Measurements from ENCODE around the gene FAM180A.

The FAM180A gene

GRCh38 chr7:135734343-135734689 lies 14.3 kb downstream of the FAM180A start:
- TF ChIP-seq CTCF (IDR thresholded peaks at IDR 0.05; ENCODE audit: low read length, missing control alignments): no peak
- no peak for DNase-seq (ENCODE audit: low read depth)
- H3K4me3 ChIP-seq (replicated peaks; ENCODE audit: low read depth, low read length): no peak overlapping the region

GRCh38 chr7:135733603-135734342 lies 14.8 kb downstream of the FAM180A start:
- DNase-seq (ENCODE audit: low read depth): no peak
- no peak overlapping the region for H3K4me3 ChIP-seq (replicated peaks; ENCODE audit: low read depth, low read length)
- no peak for TF ChIP-seq CTCF (IDR thresholded peaks at IDR 0.05; ENCODE audit: low read length, missing control alignments)

GRCh38 chr7:135731131-135731530 lies 17.5 kb downstream of the FAM180A start:
- no peak overlapping the region for H3K4me3 ChIP-seq (replicated peaks; ENCODE audit: low read depth, low read length)
- no peak for TF ChIP-seq CTCF (IDR thresholded peaks at IDR 0.05; ENCODE audit: low read length, missing control alignments)
- DNase-seq (ENCODE audit: low read depth): no peak

- no peak for DNase-seq (ENCODE audit: low read depth)
- no peak overlapping the region for H3K4me3 ChIP-seq (replicated peaks; ENCODE audit: low read depth, low read length)
- TF ChIP-seq CTCF (IDR thresholded peaks at IDR 0.05; ENCODE audit: low read length, missing control alignments): no peak
Measured at GRCh38 chr7:135729230-135729629, 19.4 kb downstream of the FAM180A start.

GRCh38 chr7:135728136-135728669 lies 20.4 kb downstream of the FAM180A start, which contains the start of gene SLC13A4:
Gene SLC13A4, minus strand, starts transcription at chr7:135728186. Its CDS starts 690 bp downstream, at chr7:135727496.
- no peak for DNase-seq (ENCODE audit: low read depth)
- no peak within 1 kb of the TSS for H3K4me3 ChIP-seq (replicated peaks; ENCODE audit: low read depth, low read length)
- no peak for TF ChIP-seq CTCF (IDR thresholded peaks at IDR 0.05; ENCODE audit: low read length, missing control alignments)

GRCh38 chr7:135726911-135727673 lies 21.5 kb downstream of the FAM180A start:
- DNase-seq (ENCODE audit: low read depth): no peak
- no peak for TF ChIP-seq CTCF (IDR thresholded peaks at IDR 0.05; ENCODE audit: low read length, missing control alignments)
- no peak overlapping the region for H3K4me3 ChIP-seq (replicated peaks; ENCODE audit: low read depth, low read length)
